NAMALWA (cell line): ENCODE measurements around the gene MYO1C.

Experiments
- DNase-seq: peaks from one replicate; pipeline ENCODE4 v3.0.0-alpha.2; 2015; ENCODE audit warnings: low spot score

MYO1C gene

DNA sequence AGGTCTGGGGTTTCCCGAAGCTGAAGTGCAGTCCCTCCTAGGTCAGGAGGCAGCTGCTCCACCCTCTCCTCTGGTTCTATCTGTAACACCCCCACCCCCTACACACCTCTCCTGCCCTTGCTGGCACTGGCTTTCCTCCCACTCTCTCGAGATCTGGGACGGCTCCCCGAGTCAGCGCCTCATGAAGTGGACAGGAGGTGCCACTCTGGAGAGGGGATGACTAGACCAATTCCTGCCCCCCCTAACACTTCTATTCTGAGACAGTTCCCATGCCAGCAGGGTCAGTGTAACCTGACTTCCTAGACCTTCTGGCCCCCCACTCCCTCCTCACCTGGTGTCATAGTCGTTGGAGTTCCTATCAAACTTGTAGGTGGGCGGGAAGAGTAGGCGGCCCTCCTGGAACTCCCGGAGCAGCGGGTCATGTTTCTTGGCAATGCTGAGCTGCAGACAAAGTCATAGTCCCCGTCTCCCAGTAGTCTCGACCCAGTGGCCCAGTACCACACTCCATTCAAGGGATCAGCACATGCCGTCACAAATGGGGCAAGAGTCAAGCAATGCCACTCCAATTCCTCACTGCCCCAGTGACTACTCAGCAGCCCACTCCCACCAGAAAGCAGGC is 14.3 kb upstream of the MYO1C start:
- no peak for DNase-seq

DNA sequence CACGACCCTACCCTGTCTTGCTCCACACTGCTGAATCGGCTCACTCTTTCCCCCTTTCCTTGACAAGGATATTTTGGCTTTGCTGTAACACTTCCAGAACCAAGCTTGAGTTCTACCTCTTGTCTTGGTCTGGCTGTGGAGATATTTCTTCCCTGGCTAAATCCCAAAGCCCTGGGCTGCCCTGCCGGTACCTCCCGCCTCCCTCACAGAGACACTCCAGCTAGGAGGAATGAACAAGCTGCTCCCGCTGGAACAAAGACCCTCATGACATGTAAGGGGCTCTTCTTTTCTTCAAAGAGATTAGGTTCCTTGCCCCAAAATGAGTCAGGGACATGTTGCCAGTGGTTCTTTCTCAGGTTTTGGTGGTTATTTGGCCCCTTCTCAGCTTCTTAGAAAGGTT is 13.1 kb upstream of the MYO1C start:
- no peak for DNase-seq

DNA sequence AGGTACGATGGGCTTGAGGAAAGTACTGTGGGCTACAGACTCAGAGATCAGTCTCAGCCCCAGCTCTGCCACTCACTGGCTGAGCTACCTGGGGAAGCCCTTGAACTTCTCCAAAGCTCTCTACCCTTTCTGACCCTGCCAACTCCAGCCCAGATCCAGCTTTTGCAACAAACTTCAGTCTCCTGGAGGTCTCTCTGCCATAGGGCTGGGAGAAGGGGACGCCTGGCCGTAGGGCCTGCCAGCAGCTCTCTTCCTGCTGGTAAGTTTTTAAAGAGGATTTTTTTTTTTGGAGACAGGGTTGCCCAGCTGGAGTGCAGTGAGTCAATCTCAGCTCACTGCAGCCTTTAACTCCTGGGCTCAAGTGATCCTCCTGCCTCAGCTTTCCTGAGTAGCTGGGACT is 12.4 kb upstream of the MYO1C start:
- DNase-seq, result no peak

DNA sequence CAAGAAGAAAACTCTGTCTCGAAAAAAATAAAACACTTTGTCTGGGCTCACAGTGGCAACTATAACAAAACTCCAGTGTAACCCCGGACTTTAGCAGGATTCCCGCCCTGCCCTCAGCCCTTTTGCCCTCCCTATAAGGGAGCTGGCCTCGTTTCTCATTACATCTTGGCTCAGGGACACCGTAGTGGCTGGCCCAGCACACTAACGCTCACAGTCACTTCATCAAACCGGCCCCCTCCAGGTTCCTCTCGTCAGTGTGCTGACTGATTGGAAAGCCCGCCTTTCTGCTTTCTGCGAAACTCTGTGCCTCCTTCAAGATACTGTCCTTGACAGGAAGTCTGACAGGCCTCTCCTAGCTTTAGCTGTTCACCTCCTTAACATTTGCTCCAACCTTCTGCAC is 11.2 kb upstream of the MYO1C start:
- DNase-seq, result no peak

DNA sequence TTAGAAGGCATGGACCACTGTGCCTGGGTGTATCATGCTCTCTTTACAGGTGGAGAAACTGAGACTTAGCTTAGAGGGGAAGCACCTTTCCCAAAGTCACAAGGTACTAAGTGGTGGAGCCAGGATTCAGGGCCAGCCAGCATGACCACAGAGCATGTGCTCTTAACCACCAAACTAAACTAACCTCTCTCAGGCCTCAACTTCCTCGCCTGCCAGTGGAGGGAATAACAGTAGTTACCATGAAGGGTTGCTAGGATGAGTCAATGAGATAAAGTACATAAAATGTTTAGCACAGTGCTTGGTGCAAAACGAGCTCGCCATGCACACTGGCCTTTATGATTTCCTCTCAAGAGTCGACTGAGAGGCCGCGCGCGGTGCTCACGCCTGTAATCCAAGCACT is 6.4 kb upstream of the MYO1C start:
- no peak for DNase-seq

DNA sequence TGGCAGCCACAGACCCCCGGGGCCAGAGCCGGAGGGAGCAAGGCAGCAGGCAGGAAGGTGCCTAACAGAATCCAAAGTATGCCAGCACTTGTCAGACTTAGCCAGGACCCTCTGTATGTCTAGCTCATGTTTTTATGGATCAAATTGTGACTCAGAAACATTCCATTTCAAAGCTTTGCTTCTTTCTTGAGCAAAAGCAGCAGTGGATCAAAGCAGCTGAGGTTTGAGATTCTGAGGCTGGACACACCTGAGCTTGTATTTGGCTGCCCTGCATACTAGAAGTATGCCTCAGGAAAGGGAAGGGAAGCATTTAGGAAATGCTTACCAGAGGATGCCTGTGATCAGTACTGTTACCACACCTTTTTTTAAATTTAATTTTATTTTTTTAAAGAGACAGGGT is 5.7 kb upstream of the MYO1C start:
- no peak for DNase-seq

DNA sequence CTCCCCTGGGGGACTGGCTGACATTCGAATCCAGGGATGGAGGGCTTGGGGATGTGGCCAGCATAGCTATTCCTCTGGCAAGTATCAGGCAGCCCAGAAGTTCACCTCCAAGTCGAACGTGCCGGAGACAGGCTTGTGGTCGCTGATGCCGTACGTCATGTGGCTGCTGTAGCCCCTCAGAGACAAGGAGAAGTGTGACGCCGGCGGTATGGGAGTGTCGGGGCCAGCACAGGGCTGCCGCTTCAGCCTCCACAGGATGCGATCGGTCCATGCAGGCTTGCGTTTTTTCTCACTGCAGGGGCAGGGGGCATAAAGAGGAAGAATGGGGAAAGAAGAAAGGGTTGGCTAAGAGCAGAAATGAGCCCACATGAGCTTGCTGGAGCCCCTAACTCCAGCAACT is 5.3 kb upstream of the MYO1C start:
- DNase-seq, result no peak

DNA sequence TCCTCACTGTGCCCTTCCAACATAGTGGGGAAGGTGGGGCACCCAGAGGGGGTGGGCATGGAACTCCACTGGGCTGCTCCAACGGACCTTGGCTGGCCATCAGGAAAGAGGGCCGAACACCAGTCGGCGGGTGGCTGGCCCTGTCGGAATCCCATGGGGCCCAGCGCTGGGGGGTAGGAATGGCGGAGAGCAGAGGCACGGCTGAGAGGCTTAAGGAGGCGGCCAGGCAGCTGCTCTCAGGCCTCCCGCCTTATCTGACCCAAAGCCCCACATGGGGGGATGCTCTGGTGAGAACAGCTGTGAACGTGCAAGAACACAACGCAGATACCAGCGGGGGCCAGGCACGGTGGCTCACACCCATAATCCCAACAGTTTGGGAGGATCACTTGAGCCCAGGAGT is 4.4 kb upstream of the MYO1C start:
- no peak for DNase-seq

DNA sequence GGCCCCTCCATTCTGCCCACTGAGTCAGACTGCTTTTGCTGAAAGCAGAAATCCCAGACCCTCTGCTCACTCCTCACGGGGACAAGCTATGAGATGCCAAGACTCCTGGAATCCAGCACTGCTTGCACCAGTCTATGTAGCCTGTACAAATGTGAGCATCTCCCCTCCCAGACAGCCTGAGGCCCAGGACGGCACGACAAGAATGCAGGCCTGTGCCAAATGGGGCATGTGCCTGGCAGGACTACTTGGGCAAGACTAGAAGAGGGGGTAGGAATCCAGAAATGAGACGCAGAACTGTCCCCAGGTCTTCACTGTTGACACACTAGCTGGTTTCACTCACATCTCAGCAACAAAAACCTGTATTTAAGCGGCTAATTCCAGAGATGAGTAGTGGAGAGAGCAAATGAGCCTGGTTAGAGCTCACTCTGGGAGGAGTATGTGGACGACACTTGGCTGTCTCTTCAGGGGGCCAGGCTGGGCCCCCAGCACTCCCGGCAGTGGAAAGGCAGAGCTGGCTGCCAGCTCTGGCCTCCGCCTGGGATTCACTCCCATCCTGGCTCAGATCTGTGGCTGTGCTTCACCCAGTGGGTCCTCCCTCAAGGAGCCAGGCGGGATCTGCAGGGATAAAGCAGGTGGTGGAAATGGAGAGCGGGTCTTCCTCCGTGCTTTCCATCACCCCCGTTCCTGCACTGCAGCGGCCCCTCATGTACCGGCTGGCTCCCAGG is 2.9 kb upstream of the MYO1C start:
- DNase-seq, result no peak

DNA sequence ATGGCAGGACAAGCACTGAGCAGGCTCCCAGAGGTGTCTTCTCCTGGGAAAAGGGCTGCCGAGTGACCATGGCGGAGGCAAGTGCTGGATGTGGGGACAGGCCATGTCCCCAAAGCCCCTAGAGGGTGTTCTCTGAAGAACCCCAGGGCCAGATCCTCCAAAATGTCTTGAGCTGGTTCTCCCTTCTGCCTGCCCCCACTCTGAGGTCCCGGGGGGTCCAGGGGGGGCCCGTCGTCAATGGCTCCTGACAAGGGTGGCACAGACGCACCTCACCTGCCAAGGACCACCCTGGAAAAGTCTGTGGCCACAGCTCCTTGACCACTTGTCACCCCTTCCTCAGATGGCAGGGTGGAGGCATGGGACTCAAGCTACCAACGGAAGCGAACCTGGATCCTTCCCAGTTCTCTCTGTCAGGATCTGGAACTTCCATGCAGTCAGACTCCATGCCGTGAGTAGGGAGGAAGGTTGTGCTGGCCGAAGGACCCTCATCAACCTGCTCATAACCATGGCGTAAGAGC is 2.3 kb upstream of the MYO1C start:
- DNase-seq, result no peak

DNA sequence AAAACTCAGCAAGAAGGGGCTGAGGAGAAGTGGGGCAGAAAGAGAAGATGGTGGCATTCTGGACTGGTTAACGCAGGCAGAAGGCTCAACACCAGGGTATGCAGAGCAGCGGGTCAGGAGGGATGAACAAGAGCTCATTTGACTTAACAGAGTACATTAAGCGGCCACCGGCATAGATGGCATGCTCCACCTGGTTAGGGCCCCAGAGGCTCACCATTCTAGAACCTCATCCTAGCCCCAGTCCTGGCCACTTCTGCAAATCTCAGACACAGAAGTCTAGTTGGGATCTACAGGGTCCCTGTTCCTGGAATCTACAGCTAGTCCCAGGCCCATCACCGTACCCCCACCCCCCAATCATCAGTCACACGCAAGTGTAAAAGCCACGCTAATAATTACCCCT is 1.7 kb upstream of the MYO1C start:
- no peak for DNase-seq

DNA sequence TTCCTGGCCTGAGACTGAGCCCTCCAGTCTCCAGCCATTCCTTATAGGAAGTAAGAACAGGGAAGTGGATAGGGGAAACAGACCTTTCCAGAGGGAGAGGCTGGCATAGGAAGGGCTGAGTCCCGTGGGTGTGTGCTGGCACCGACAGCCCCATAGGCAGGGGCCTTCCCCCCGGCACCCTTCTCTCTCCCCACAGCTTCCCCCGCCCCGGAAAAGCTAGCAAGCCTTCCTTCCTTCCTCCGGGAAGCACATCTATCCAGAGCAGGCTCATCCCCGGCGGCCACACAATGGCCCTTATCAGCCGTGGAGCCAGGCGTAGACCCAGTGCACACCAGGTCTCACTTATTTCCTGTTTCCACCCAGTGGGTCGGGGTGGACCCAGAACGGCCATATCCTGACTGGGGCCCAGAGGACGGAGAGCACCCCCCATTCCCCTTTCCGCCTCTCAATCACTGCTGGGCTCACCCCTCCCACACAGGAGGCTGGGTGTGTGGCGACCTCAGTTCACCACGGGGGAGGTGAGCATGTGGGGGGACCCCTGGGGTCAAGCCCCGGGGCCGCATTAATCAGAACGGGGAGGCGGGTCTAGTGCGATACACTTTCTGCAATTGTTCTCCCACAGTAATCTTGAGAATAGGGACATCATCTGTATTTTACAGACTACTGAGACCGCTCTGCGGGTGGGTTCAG is 950 bp upstream of the MYO1C start:
- DNase-seq, result no peak

DNA sequence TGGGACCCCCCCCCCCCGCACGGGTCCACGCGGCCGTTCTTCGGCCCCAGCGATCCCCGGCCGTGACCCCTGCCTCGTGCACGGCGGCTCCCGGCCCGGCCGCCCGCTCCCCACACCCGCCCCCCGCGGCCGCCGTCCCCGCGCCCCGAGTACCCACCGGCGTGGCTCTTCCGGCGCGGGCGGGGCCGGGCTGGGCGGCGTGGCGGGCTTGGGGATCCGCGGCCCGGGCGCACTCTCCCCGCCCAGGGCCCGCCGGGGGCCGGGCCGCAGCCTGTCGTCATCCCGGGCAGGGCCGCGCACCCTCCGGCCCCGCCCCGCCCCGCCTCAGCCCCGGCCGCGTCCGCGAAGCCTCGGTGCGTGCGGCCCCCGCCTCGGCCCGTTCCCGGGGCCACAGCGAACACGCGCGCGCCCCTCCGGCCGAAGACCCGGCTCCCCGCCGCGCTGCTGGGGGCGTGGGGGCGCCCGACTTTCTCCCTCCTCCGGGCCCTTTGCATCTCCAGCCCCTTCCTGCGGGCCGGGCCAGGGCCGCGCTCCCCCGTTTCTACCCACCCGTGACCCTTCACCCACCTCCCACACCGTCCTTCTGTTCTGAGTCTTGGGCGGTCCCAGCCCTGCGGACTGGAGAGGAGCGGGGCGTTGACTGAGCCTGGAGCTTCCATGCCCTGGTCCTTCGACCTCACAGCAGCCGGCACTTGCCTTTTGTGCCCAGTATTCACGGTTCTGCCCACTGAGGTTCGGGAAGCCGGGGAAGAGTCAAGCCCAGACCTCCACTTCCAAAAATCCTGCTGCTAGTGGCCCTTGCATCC is 840 bp downstream of the MYO1C start:
- DNase-seq, result peak; percentile 26

DNA sequence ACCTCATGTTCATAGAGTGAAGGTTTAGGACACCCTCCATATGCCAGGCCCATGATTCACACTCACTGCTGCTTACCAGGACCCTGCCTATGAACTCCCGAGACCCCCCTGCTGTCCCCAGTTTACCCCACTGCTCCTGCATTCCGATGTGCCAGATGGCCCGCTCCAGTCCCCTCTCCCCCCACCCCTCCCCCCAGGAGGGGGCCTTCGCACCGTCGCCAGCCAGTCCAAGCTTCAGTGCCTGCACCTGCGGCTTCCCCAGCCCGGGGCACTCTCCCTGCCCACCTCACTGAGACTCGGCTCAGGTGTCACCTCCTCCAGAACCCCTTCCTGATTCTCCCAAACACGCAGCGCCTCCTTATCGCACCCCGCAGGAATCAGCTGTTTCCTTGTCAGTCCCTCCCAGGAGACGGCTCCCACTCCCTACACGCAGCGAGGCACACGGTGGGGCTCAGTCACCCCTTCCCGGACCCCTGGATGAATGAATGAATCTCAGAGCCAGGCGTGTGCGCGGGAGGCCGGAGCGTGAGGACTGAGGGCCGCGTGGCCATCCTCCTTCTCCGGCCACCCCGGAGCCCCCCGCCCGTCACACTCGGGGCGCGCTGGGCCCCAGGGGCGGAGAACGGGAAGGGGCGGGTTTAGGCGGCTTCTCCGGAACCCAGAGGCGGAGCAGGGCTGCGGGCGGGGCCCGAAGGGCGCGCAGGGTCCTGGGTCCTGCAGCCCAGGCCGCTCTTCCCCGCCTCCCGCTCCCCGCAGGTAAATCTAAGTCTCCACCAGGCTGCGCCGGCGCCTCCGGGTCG is 1.6 kb downstream of the MYO1C start:
- peak; percentile 56 for DNase-seq

DNA sequence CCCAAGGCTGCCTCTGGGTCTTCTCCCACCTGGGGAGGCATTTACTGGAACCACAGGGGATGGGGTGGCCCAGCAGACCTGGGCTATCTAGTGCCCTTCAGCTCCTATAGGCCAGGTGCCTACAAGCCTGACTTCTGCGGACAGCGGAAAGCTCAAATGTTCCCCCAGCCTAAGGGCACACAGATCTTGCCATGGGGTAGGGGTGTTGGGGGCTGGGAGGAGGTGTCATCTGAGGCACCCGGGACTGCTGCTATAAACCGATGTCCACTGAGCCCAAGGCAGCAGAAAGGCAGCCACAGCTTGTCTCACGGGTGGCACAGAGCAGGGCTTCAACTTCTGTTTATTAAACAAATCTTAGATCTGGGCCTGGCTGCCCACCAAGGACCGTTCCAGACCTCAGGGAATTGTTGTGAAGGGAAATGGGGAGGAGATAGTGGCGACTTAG is 3.6 kb downstream of the MYO1C start:
- no peak for DNase-seq

DNA sequence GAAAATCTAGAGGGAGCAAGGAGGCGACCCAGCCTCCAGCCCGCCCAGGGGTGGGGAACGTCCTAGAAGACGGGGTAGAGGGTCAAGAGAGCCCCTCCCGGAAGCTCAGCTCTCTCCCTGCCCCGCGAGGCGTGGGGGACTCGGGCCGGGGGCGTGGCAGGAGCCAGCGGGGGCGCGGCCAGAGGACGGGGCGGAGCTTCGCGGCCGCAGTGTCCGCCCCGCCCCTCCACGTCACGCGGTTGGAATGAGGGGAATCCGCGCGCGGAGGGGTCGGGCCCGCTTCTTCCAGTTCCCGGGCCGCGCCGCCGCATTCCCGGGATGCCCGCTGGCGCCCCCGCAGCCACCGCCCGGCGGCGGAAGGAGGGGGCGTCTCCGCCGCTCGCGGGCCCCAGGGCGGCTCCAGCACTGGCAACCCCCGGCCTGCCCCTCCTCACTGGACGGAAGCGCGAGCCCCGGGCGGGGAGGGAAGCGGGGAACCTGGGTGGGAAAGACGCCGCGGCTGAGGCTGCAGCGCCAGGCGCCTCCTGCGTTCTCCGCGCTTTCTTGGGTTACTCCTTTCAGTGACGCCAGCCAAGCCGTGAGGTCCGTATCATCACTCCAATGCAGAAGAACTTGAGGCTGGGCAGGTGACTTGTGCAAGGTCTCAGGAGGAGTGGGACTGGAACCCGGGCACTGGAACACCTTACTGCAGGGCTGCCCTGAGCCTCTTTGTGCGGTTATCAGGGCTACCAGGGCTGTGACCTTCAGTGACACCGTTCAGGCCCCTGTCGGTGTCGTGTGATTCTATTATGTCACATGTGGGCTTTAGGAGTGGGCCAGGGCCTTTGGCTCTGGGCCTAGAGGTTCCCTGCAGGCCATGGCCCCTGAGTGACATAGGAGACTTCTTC is 4.3 kb downstream of the MYO1C start:
- DNase-seq, result peak; percentile 54

DNA sequence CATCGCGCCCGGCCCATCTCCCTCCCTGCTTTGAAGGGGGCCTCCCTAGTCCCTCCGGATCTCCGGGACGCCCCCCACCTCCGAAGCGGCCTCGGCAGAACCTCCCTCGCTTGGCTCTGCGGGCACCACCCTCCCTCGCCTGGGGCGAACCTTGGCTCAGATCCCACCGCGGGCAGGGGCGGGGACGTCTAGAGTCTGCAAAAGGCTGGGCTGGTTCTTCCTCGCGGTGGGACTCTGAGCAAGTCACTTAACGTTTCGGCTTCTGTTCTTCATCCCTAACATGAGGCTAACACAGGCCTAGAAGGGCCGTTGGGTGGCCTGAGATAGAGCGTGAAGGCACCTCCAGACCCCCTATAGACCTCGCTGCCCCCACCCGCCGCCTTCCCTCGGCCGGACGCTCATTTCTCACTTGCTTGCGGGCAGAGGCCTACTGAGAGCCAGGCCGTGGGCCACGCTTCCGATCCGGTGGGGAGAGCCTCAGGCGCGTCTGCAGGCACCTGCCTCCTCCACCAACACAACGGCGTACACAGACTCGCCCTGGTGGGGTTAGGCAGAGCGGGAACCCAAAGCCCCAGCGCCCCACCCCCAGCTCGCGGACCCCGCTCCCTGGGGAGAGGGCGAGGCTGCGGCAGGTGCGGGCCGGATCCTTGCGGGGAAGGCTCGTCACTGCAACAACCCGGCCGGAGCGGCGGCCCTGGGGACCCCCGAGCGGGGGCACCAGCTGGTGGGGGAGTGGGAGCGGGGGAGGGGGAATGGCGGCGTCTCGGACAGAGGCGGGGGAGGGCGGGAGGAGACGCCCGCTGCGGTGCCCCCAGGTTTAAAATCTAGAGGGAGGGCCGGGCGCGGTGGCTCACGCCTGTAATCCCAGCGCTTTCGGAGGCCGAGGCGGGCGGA is 5.4 kb downstream of the MYO1C start:
- DNase-seq, result peak; percentile 88

DNA sequence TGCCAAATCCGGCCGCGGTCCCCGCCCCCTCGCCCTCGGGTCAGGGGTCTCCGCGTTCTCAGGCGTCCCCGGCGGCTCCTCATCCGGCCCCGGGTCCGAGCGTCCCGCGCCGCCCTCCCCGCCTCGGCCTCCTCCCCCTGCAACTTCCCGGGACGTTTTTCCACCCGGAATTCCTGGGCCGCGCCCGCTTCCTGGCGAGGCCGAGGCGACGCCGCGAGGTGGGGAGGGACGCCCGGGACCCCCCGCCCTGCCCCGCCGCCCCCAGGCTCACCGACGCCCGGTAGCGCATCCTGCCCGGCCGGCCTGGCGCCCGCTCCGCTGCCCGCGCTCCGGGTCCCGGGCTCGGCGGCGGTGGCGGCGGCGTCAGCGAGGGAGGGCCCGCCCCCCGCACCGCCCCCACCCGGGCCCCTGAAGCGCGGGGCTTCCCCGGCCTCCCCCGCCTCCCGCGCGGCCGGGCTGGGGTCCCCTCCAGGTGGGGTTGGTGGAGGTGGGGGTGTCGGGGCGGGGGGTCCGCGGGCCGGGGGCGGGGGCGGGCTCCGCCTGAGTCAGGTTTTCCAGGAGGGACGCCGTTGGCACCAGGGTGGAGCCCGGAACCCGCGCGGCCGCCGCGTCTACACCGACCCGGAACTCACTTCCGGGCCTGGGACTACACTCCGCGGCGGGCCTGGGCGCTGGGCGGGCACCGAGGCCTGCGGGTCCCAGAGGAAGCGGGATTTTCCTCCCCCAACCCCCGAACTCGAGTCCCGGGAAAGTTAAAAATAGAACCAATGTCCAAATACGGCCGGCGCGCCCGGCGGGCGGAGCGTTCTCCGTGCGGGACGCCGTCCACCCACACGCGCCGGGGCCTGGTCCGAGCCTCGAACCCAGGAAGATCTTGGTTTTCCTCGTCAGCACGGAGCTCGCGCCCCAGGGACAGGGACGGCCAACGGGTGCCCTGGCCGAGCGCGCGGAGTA is 6.8 kb downstream of the MYO1C start:
- DNase-seq, result peak; percentile 37
